Measurements from ENCODE around the gene IL12RB2.

The IL12RB2 gene

DNA sequence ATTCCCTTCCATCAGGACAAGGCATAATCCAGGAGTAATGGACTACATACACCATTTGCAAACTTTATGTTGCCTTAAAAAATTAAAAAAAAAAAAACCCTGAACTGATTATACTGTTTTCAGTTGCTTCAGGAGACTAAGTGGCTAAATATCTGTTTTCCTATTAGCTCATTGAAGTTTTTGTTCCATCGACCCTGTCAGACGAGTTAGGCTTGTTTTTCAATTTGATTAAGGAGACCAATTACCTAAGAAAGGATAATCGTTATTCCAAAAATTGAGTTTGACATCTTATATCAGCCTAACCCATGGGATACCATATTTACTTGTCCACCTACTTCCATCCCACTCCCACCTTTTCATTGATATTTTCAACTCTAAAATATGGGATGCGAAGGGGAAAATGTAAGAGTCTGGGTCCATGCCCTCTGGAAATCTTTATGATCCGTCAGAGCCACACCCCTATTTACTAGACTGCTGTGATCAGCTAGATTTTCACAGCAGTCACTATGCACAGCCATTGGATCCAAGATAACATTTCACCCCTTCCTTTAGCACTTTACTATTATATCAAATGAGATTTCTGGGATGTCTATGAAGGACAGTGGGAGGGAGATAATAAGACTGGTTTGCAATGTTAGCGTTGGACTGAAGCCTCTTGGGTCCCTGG is 41.0 kb downstream of the IL12RB2 start:
- no peak for FAIRE-seq

DNA sequence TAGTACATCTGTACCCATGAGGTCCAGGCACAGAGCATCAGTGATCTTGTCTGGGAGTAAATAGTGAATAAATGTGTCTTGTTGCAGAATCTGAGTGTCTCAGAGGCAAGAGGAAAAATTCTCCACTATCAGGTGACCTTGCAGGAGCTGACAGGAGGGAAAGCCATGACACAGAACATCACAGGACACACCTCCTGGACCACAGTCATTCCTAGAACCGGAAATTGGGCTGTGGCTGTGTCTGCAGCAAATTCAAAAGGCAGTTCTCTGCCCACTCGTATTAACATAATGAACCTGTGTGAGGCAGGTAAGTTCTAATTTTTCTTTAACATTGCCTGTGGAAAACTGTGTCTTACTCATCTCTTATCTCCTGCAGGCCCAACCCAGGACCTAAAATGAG is 43.1 kb downstream of the IL12RB2 start:
- FAIRE-seq = no peak

GRCh38 chr1:67352211-67352610 is 44.5 kb downstream of the IL12RB2 start:
- FAIRE-seq = no peak

DNA sequence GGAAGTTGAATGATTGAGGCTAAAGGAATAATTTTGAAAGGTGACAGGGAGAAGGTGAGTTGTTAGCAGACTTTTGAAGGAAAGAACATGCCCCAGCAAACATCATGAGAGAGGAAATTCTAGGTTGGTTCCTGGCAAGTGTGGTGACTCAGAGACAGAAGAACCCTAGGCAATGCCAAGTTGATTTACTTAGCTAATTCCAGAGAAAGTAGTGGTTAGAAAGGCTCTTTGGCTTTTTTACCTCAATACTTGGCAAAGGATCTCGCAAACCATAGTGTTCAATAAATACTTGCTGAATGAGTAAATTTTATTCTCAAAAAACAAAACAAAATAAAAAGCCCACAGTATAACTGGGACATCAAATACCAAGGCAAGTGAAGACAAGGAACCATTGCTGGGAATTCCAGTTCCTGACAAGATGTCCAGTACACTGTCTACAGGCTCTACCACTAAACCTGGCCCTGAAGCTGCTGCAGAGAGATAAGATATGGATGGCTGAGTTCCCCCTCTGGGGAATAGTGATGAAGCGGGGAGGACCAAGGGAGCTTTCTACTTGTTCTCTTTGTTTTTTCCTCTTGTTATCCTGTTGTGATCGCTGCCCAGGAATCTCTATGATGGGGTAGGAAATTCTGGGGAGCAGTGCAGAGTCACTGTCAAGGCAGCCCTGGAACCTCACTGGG is 48.2 kb downstream of the IL12RB2 start:
- no peak for FAIRE-seq

GRCh38 chr1:67359592-67359991 is 51.9 kb downstream of the IL12RB2 start:
- FAIRE-seq = no peak

DNA sequence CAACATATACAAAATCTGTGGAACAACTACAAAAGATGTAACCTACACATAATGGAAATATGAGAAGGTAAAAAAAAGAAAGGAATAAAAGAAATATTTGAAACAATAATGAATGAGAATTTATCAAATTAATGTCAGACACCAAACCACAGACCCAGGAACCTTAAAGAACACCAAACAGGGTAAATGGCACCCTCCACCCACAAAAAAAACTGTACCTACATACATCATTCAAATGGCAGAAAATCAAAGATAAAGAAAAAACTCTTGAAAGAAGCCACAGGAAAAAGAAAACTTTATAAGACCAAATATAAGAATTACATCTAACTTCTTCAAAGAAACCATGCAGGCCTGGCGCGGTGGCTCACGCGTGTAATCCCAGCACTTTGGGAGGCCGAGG is 54.0 kb downstream of the IL12RB2 start:
- no peak for FAIRE-seq

DNA sequence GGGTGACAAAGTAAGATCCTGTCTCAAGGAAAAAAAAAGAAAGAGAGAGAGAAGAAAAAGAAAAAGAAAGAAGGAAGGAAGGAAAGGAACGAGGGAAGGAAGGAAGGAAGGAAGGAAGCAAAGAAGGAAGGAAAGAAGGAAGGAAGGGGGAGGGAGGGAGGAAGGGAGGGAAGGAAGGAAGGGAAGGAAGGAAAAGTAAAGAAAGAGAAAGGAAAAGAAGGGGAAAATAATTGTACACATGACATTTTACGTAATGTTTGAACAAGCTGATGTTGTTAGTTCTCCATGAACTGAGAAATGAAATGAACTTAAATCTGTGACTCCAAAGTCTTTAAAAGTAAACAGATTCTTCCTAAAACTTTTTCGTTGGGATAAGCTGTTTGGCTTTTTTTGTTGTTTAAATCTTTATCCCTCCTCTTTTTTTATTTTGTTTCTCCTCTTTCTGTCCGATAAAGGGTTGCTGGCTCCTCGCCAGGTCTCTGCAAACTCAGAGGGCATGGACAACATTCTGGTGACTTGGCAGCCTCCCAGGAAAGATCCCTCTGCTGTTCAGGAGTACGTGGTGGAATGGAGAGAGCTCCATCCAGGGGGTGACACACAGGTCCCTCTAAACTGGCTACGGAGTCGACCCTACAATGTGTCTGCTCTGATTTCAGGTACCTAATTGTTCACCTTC is 59.8 kb downstream of the IL12RB2 start:
- no peak for FAIRE-seq

GRCh38 chr1:67368046-67368514 is 60.4 kb downstream of the IL12RB2 start:
- FAIRE-seq = no peak

- no peak for FAIRE-seq
Observed at GRCh38 chr1:67371043-67371442, 63.4 kb downstream of the IL12RB2 start.

- no peak for FAIRE-seq
Observed at GRCh38 chr1:67371681-67372080, 64.0 kb downstream of the IL12RB2 start.

DNA sequence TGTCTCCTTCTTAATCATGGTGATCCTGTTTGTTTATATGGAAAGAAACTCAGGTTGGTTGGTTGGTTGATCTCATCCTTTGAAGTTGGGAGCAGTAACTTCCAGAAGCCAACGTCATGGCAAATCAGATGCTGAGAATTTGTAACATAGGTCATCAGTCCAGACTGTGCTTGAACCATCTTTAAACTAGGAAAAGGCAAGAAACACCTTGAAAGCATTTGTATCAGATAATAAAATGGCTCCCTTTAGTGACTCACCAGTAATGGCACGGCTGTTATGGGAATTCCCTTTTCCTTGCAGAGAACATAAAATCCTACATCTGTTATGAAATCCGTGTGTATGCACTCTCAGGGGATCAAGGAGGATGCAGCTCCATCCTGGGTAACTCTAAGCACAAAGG is 64.5 kb downstream of the IL12RB2 start:
- no peak for FAIRE-seq

DNA sequence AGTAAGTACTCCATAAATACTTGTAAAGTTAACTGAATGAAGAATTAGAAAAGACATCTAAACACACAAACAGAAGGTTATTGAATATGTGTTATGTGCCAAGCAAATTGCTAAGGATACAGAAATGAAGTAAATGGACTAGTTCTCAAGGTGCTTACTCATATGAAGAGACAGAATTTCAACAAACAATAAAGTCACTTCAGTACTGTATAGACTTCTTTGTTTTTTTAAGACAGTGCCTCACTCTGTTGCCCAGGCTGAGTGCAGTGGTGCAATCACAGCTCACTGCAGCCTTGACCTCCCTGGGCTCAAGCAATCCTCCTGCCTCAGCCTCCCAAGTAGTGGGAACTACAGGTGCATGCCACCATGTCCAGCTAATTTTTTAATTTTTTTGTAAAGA is 65.2 kb downstream of the IL12RB2 start:
- FAIRE-seq = no peak

DNA sequence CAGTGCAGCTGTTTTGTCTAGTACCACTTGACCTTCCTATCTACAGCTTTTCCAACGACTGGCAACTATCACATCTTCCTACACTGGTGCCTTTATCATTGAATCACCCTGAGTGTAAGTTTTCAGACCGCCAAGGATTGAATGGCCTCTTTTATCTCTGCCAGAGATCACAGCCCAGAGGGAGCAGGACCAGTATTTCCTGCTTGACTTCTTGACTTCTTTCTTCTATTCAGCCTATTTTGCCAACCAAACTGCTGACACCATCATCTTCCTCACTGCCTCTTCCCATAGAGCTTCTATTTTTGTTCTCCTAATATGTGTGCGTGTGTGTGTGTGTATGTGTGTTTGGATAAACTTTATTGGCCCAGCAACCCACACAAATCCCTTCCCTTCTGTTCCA is 68.7 kb downstream of the IL12RB2 start:
- FAIRE-seq = no peak

DNA sequence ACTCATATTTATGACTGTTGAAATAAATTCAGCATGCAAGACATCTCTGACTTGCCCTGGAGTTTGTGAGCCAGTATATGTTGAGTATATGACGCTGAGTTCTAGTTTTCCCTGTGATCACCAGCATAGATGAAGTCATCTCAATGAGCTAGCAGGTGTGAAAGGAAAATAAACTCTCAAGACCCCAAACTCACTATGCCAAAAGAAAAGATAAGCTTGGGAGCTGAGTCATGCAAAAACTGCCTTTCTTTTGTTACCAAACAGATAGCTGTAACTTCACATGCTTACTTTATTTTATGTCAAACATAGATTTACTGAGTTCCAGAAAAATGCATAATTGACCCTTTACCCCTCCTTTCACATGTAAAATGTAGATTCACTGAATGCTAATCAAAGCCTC is 69.6 kb downstream of the IL12RB2 start:
- FAIRE-seq = no peak

- no peak for FAIRE-seq
Observed at GRCh38 chr1:67381154-67381553, 73.5 kb downstream of the IL12RB2 start.

DNA sequence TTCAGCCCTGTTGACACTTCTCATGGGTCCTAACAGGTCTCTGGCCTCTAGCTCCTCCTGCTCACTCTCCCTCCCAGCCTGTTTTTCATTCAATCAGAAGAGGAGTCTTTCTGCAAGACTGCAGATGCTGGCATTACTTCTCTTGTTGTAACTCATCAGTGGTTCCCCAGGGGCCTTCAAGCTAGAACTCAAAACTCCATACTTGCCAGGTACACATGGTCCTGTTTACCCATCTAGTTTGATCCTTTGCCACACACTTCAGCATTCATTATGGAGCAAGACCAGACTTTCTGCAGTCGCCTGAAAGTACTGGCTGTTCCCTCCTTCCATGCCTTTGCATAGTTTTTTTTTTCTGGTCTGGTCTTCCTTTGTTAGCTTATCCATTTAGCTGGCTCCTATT is 74.6 kb downstream of the IL12RB2 start:
- FAIRE-seq = no peak

DNA sequence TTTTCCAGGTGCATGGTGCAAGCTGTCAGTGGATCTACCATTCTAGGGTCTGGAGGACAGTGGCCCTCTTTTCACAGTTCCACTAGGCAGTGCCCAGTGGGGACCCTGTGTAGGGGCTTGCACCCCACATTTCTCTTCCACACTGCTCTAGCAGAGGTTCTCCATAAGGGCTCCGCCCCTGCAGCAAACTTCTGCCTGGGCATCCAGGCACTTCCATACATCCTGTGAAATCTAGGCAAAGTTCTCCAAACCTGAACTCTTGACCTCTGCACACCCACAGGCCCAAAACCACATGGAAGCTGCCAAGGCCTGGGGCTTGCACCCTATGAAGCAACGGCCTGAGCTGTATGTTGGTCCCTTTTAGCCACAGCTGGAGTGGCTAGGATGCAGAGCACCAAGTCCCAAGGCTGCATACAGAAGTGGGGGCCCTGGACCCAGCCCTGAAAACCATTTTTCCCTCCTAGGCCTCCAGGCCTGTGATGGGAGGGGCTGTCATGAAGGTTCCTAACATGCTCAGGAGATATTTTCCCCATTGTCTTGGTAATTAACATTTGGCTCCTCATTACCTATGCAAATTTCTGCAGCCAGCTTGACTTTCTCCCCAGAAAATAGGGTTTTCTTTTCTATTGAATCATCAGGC is 76.4 kb downstream of the IL12RB2 start:
- FAIRE-seq = no peak

DNA sequence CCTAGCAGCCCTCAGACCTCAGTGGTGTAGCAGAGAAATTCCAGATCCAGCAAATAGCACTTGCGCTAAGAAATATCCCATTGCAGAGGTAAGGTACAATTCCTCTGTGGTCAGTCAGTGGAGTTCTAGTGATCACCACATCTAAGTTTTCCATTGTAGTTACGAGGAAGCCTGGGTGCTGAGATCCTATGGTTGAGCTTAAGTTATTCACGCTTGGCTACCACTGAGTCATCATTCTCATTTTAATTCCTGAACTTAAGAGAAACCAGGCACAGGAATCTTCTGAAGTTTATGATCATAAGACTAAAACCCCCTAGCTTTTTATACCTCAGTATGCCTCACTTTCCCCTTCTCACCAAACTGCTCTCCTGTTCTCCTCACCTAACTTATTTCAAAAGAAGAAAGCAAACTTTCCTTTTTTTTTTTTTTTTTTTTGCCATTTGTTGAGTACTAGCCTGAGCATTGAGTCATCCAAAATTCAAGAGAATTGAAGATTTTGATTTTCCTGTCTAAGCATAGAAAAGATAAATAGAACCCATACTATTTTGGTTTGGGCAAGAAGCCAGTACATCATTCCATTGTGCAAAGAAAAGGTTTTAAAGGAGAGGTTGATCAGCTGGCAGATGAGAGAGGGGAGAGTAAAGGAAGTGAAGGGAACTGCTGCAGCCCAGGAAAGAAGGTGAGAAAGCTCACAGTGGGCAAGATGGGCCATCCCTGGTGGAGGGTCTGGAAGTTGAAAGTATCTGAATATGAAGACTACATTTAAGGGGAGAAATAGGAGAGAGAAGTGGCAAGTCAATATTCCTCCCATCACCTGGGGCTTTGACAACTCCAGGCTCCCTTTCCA is 82.6 kb downstream of the IL12RB2 start:
- no peak for FAIRE-seq

DNA sequence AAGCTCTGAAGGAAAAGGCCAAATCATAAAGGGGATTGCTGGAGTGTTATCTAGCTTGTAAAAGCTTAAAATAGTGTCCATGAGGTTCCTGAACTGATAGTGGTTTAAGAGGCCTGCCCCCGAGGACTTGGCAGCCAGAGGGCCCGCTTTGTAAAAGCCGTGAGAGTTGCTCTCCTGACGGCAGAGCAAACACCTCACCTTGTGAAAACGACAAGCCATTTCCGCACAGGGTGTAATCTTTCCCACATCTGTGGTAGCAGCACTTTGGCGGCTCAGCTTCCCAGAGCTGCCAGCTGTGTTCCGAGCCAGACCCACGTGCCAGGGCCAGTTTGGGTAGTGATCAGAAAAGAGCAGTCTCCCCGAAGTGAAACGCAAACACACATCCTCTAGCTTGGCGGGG is 85.6 kb downstream of the IL12RB2 start:
- FAIRE-seq = no peak

GRCh38 chr1:67393737-67394136 is 86.1 kb downstream of the IL12RB2 start:
- FAIRE-seq = no peak

- FAIRE-seq = no peak
Observed at GRCh38 chr1:67394548-67394947, 86.9 kb downstream of the IL12RB2 start.

DNA sequence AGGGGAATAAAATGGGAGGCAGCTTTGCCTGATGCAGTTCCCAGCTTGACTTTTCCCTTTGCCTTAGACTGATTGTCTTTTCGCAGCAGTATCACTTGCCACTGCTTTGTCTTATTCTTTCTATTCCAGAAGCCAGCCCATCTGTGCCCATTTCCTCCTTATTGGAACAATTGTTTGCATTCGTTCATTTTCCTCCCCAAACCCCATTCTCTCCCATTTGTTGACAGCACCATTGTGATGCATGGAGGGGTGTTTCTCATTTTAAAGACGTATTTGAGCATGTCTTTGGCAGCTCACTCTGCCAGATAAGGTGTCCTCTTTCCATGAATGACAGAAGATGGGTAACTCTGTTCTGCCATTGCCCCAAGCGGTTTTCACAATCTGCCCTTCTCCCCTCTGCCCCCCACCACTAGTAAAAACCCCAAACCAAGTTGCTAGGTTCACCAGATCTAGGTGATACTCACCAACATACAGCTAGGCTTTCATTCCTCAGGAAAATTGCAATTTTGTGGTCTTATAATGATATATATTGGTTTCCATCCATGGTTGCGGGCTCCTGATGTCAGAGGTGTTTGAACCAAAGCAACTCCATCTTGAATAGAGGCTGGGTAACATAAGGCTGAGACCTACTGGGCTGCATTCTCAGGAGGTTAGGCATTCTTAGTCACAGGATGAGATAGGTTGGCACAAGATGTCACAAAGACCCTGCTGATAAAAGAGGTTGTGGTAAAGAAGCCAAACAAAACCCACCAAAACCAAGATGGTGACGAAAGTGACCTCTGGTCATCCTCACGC is 91.7 kb downstream of the IL12RB2 start:
- no peak for FAIRE-seq

Measured in TTC549 (cell line).